Karpas-422 (cell line): ENCODE results near the gene MLYCD. TPM values are rescaled to one million over a fixed set of nuclear protein-coding genes. Genes with fewer than 3 reads are reported as not detected.

Experiments used
- DNase-seq: peaks from one replicate; pipeline ENCODE4 v3.0.0-alpha.2; 2015
- H2AFZ ChIP-seq: fragments of 200-600 bp; sonication (generic); 2 replicates; pipeline ENCODE4 v1.6.1; 2014; ENCODE audit warnings: antibody characterized with exemption, low read length, mixed read lengths
- H3K27ac ChIP-seq: fragments of 200-600 bp; sonication (generic); 2 replicates; pipeline ENCODE4 v1.5.1; 2014; ENCODE audit warnings: mild to moderate bottlenecking, low read length, moderate library complexity
- H3K27me3 ChIP-seq: fragments of 200-600 bp; sonication (generic); 2 replicates; pipeline ENCODE4 v1.6.1; 2014; ENCODE audit warnings: low read length, mixed read lengths
- H3K36me3 ChIP-seq: fragments of 200-600 bp; sonication (generic); 2 replicates; pipeline ENCODE4 v1.6.1; 2014; ENCODE audit warnings: low read length, mixed read lengths; ENCODE audit not compliant: insufficient read depth
- H3K4me1 ChIP-seq: fragments of 200-600 bp; sonication (generic); 2 replicates; pipeline ENCODE4 v1.6.1; 2014; ENCODE audit warnings: mild to moderate bottlenecking, low read length, mixed read lengths
- H3K4me2 ChIP-seq: fragments of 200-600 bp; sonication (generic); 2 replicates; pipeline ENCODE4 v1.6.1; 2014; ENCODE audit warnings: low read length, low read depth, mild to moderate bottlenecking; ENCODE audit not compliant: poor library complexity, severe bottlenecking
- H3K4me3 ChIP-seq: fragments of 200-600 bp; sonication (generic); 2 replicates; pipeline ENCODE4 v1.5.1; 2014; ENCODE audit warnings: mild to moderate bottlenecking, antibody characterized with exemption, low read length, mixed read lengths
- H3K79me2 ChIP-seq: fragments of 200-600 bp; sonication (generic); 2 replicates; pipeline ENCODE4 v1.6.1; 2014; ENCODE audit warnings: mild to moderate bottlenecking, low read length, mixed read lengths
- H3K9ac ChIP-seq: fragments of 200-600 bp; sonication (generic); 2 replicates; pipeline ENCODE4 v1.6.0; 2014; ENCODE audit warnings: low read length
- H3K9me2 ChIP-seq: fragments of 200-600 bp; sonication (generic), shearing (Covaris generic); replicated peaks from 2 replicates; pipeline ENCODE4 v1.6.0; 2014; ENCODE audit warnings: mild to moderate bottlenecking, low read length, moderate library complexity; ENCODE audit not compliant: insufficient read depth
- H3K9me3 ChIP-seq: fragments of 300-700, 200-600 bp; sonication (generic); 2 replicates; pipeline ENCODE4 v1.6.1; 2014; ENCODE audit warnings: low read length, mixed read lengths
- H4K20me1 ChIP-seq: fragments of 200-600 bp; sonication (generic); 2 replicates; pipeline ENCODE4 v1.6.1; 2014; ENCODE audit warnings: mild to moderate bottlenecking, antibody characterized with exemption, low read length, low read depth; ENCODE audit not compliant: insufficient read depth
- total RNA-seq: library from RNA; depleted of rRNA; stranded (reverse); fragments of >200 nt; shearing (Covaris generic); gene quantifications from 2 replicates; pipeline ENCODE4 v1.2.3, GENCODE V29; 2014; ENCODE audit warnings: low replicate concordance

The MLYCD gene
- total RNA-seq, 1 experiment from 2014 or later, result 4.7 TPM

DNA sequence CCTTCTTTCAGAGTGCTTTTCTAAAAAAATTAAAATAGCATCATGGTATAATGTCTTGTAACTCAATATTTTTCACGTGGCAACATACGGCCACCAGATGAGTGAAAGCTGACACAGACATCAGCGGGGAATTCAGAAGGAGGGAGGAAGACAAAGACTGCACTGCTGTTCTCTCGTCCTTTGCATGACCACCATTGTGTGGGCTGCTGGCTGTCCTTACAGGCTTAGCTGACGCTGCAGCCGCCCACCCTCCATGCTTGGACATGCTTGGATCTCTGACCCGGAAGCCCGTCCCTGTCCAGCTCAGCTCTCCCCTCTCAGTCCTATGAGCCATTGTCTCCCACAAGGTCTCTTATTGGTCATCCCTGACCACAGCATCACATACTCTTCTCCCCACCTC, 11.4 kb upstream of the MLYCD start:
- H3K9ac ChIP-seq, result no peak overlapping the region
- peaks cover 14% of the 10 kb centered on the region for H3K4me1 ChIP-seq
- H4K20me1 ChIP-seq, result no peaks in the 10 kb centered on the region
- no peaks in the 10 kb centered on the region for H3K9me2 ChIP-seq
- no peaks in the 10 kb centered on the region for H3K9me3 ChIP-seq
- no peaks in the 10 kb centered on the region for H3K79me2 ChIP-seq
- no peak overlapping the region for H3K4me2 ChIP-seq
- no peak for DNase-seq
- H3K27me3 ChIP-seq, result no peaks in the 10 kb centered on the region
- H3K4me3 ChIP-seq, result no peak overlapping the region
- no peak overlapping the region for H2AFZ ChIP-seq
- H3K36me3 ChIP-seq, result no peaks in the 10 kb centered on the region
- no peak overlapping the region for H3K27ac ChIP-seq

- no peaks in the 10 kb centered on the region for H3K9me3 ChIP-seq
Measured at GRCh38 chr16:83888672-83889044, 10.3 kb upstream of the MLYCD start.

GRCh38 chr16:83890359-83890758, 8.6 kb upstream of the MLYCD start:
- Histone ChIP-seq H3K27ac (no peak overlapping the region), H3K9ac (no peak overlapping the region), H4K20me1 (no peaks in the 10 kb centered on the region), H3K9me2 (no peaks in the 10 kb centered on the region), H3K4me1 (peaks cover 12% of the 10 kb centered on the region), H3K4me3 (no peak overlapping the region), H3K4me2 (no peak overlapping the region), H3K79me2 (no peaks in the 10 kb centered on the region), H3K9me3 (no peaks in the 10 kb centered on the region), H3K36me3 (no peaks in the 10 kb centered on the region), H3K27me3 (no peaks in the 10 kb centered on the region), H2AFZ (no peak overlapping the region)
- DNase-seq, result no peak

More at GRCh38 chr16:83888672-83889044, 10.3 kb upstream of the MLYCD start:
- H3K36me3 ChIP-seq, result no peaks in the 10 kb centered on the region
- no peak for DNase-seq
- no peaks in the 10 kb centered on the region for H3K79me2 ChIP-seq
- H4K20me1 ChIP-seq, result no peaks in the 10 kb centered on the region
- no peak overlapping the region for H3K9ac ChIP-seq
- H2AFZ ChIP-seq, result no peak overlapping the region
- no peak overlapping the region for H3K4me2 ChIP-seq
- no peak overlapping the region for H3K4me3 ChIP-seq
- no peaks in the 10 kb centered on the region for H3K9me2 ChIP-seq
- H3K27me3 ChIP-seq, result no peaks in the 10 kb centered on the region
- H3K4me1 ChIP-seq, result peaks cover 14% of the 10 kb centered on the region
- no peak overlapping the region for H3K27ac ChIP-seq

- Histone ChIP-seq H3K4me2 (no peak overlapping the region), H4K20me1 (no peaks in the 10 kb centered on the region), H3K79me2 (no peaks in the 10 kb centered on the region)
Measured at GRCh38 chr16:83891742-83892141, 7.2 kb upstream of the MLYCD start.

GRCh38 chr16:83895243-83895642, 3.7 kb upstream of the MLYCD start:
- no peak overlapping the region for H3K9ac ChIP-seq
- no peaks in the 10 kb centered on the region for H4K20me1 ChIP-seq
- no peaks in the 10 kb centered on the region for H3K9me3 ChIP-seq
- H3K4me2 ChIP-seq, result no peak overlapping the region
- H3K4me1 ChIP-seq, result peaks cover 12% of the 10 kb centered on the region
- no peak overlapping the region for H3K27ac ChIP-seq
- no peak overlapping the region for H3K4me3 ChIP-seq
- peaks cover 11% of the 10 kb centered on the region for H3K79me2 ChIP-seq
- peak; percentile 7 for DNase-seq
- no peaks in the 10 kb centered on the region for H3K9me2 ChIP-seq
- H3K36me3 ChIP-seq, result no peaks in the 10 kb centered on the region
- no peak overlapping the region for H2AFZ ChIP-seq
- H3K27me3 ChIP-seq, result no peaks in the 10 kb centered on the region

More at GRCh38 chr16:83891742-83892141, 7.2 kb upstream of the MLYCD start:
- no peaks in the 10 kb centered on the region for H3K9me3 ChIP-seq
- no peaks in the 10 kb centered on the region for H3K9me2 ChIP-seq
- no peak overlapping the region for H3K27ac ChIP-seq
- no peak overlapping the region for H3K9ac ChIP-seq
- H3K4me3 ChIP-seq, result no peak overlapping the region
- DNase-seq, result no peak
- no peaks in the 10 kb centered on the region for H3K4me1 ChIP-seq
- H3K36me3 ChIP-seq, result no peaks in the 10 kb centered on the region
- H3K27me3 ChIP-seq, result no peaks in the 10 kb centered on the region
- no peak overlapping the region for H2AFZ ChIP-seq

DNA sequence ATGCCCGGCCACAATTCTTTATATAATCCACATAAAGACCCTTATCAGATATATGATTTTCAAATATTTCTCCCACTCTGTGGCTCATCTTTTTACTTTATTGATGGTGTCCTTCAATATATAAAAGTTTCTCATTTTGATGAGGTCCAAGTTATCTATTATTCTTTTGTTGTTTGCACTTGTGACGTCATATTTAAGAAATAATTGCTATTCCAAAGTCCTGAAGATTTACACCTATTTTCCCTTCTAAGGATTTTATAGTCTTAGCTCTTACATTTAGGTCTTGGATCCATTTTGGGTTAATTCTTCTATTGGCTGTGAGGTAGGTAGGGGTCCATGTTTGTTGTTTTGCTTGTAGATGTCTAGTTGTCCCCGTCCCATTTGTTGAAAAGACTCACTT, 3.0 kb upstream of the MLYCD start:
- Histone ChIP-seq H4K20me1 (no peaks in the 10 kb centered on the region), H3K4me1 (peaks cover 18% of the 10 kb centered on the region), H3K27me3 (no peaks in the 10 kb centered on the region), H3K9me3 (no peaks in the 10 kb centered on the region), H3K4me3 (no peak overlapping the region), H3K36me3 (no peaks in the 10 kb centered on the region), H3K27ac (no peak overlapping the region), H2AFZ (no peak overlapping the region), H3K9me2 (no peaks in the 10 kb centered on the region), H3K9ac (no peak overlapping the region), H3K79me2 (peaks cover 18% of the 10 kb centered on the region), H3K4me2 (no peak overlapping the region)
- peak; percentile 35 for DNase-seq

DNA sequence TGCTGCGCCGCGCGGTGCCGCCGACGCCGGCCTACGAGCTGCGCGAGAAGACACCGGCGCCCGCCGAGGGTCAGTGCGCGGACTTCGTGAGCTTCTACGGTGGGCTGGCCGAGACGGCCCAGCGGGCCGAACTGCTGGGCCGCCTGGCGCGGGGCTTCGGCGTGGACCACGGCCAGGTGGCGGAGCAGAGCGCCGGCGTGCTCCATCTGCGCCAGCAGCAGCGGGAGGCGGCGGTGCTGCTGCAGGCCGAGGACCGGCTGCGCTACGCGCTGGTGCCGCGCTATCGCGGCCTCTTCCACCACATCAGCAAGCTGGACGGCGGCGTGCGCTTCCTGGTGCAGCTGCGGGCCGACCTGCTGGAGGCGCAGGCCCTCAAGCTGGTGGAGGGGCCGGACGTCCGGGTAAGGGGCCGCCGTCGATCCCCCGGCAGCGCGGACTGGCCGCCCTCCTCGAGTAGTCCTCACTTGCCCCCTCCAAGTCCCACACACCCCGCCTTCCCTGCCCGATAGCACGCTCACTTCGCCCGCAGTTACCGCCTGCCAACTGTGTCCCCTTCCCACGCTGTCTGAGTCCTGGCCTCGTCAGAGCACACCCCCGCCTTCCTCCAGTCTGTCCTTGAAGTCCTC, 470 bp downstream of the MLYCD start:
- H4K20me1 ChIP-seq, result no peaks in the 10 kb centered on the region
- no peak overlapping the region for H2AFZ ChIP-seq
- no peaks in the 10 kb centered on the region for H3K27me3 ChIP-seq
- peak overlapping the region; percentile 71 for H3K4me3 ChIP-seq
- no peak overlapping the region for H3K27ac ChIP-seq
- peaks cover 41% of the 10 kb centered on the region for H3K79me2 ChIP-seq
- no peaks in the 10 kb centered on the region for H3K9me2 ChIP-seq
- H3K4me2 ChIP-seq, result peak overlapping the region; percentile 71
- no peaks in the 10 kb centered on the region for H3K36me3 ChIP-seq
- H3K4me1 ChIP-seq, result peaks cover 18% of the 10 kb centered on the region
- H3K9ac ChIP-seq, result peak overlapping the region; percentile 71
- H3K9me3 ChIP-seq, result no peaks in the 10 kb centered on the region
- peak; percentile 79 for DNase-seq

DNA sequence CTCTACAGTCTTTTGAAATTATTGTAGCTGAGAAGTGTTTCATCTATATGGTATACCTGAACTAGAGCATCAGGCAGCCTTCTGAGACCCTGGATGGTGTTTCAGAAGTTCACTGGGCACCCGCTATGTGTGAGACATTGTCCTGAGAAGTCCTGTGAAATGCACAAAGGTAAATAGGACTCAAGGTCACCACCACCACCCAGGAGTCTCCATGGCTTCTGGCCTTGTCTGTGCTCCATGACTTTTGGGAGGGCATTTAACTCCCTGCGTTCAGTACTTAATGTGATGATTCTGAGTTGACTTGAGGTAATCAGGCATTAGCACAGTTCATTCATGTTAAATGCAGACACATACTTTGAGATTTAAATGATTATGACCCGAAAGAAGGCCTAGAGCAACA, 1.1 kb downstream of the MLYCD start:
- peak overlapping the region; percentile 71 for H3K4me2 ChIP-seq
- H3K27me3 ChIP-seq, result no peaks in the 10 kb centered on the region
- no peaks in the 10 kb centered on the region for H3K36me3 ChIP-seq
- no peaks in the 10 kb centered on the region for H4K20me1 ChIP-seq
- DNase-seq, result peak; percentile 40
- H3K9me2 ChIP-seq, result no peaks in the 10 kb centered on the region
- H2AFZ ChIP-seq, result no peak overlapping the region
- H3K27ac ChIP-seq, result no peak overlapping the region
- H3K9me3 ChIP-seq, result no peaks in the 10 kb centered on the region
- peaks cover 46% of the 10 kb centered on the region for H3K79me2 ChIP-seq
- peak overlapping the region; percentile 71 for H3K4me3 ChIP-seq
- H3K9ac ChIP-seq, result peak overlapping the region; percentile 71
- H3K4me1 ChIP-seq, result peaks cover 18% of the 10 kb centered on the region
